GM12864 (cell line): ENCODE results near the gene CD34.

Experiments
- DNase-seq: peaks from one replicate; pipeline ENCODE4 v3.0.0-alpha.2; 2011; ENCODE audit warnings: low read depth
- H3K4me3 ChIP-seq: 2 replicates; pipeline ENCODE4 v1.5.1; 2011; ENCODE audit warnings: mild to moderate bottlenecking, low read depth, low read length, control low read depth
- CTCF ChIP-seq: IDR thresholded peaks from 2 replicates; pipeline ENCODE4 v1.5.1; 2011; ENCODE audit warnings: low read depth, mild to moderate bottlenecking, moderate library complexity, low read length, control low read depth, inconsistent platforms; ENCODE audit errors: missing control alignments

CD34 gene

GRCh38 chr1:207837673-207838072, 73.3 kb downstream of the CD34 start:
- no peak for DNase-seq
- no peak overlapping the region for H3K4me3 ChIP-seq
- no peak for TF ChIP-seq CTCF

GRCh38 chr1:207836591-207837347, 74.2 kb downstream of the CD34 start:
- TF ChIP-seq CTCF = no peak
- no peak for DNase-seq
- H3K4me3 ChIP-seq = no peak overlapping the region

- no peak overlapping the region for H3K4me3 ChIP-seq
Measured at GRCh38 chr1:207835958-207836357, 75.0 kb downstream of the CD34 start.

GRCh38 chr1:207833956-207834660, 76.8 kb downstream of the CD34 start:
- TF ChIP-seq CTCF = no peak
- DNase-seq = no peak
- no peak overlapping the region for H3K4me3 ChIP-seq

More at GRCh38 chr1:207835958-207836357, 75.0 kb downstream of the CD34 start:
- TF ChIP-seq CTCF = no peak
- no peak for DNase-seq

GRCh38 chr1:207833381-207833780, 77.5 kb downstream of the CD34 start:
- TF ChIP-seq CTCF = no peak
- DNase-seq = no peak
- no peak overlapping the region for H3K4me3 ChIP-seq

GRCh38 chr1:207832796-207833195, 78.1 kb downstream of the CD34 start:
- no peak overlapping the region for H3K4me3 ChIP-seq
- TF ChIP-seq CTCF = no peak
- no peak for DNase-seq
